Iris pigment epithelial cell (primary cell): ENCODE data around the gene PPTC7.
"Not testable (repeated sequence)": the region's sequence is repeated elsewhere in the genome, so short reads cannot be mapped to it uniquely, and the experiment has no call there.

Experiments used
- DNase-seq: peaks from one replicate; pipeline ENCODE4 v3.0.0-alpha.2; 2011; ENCODE audit warnings: low read depth

PPTC7 gene

GRCh38 chr12:110583137-110584059 is at the start of gene PPTC7:
Gene PPTC7 (minus strand): TSS chr12:110583318. CDS start chr12:110583031, 287 bp downstream.
- DNase-seq: peak; percentile 95

- DNase-seq: no peak
Measured at GRCh38 chr12:110627500-110628195, 44.5 kb upstream of the PPTC7 start.

- no peak for DNase-seq
Measured at GRCh38 chr12:110622582-110622981, 39.5 kb upstream of the PPTC7 start.

- DNase-seq: peak; percentile 10
Measured at GRCh38 chr12:110619534-110619953, 36.4 kb upstream of the PPTC7 start.

- no peak for DNase-seq
Measured at GRCh38 chr12:110616471-110617115, 33.5 kb upstream of the PPTC7 start.

- no peak for DNase-seq
Measured at GRCh38 chr12:110615171-110615570, 32.1 kb upstream of the PPTC7 start.

- peak; percentile 96 for DNase-seq
Measured at GRCh38 chr12:110613771-110614684, 30.9 kb upstream of the PPTC7 start, which contains the start of gene TCTN1. Gene TCTN1 (plus strand): TSS chr12:110614129. CDS start chr12:110614183, 54 bp downstream.

GRCh38 chr12:110613071-110613770 is 30.1 kb upstream of the PPTC7 start:
- DNase-seq: no peak

- no peak for DNase-seq
Measured at GRCh38 chr12:110606253-110606611, 23.1 kb upstream of the PPTC7 start.

GRCh38 chr12:110602085-110602814 is 19.1 kb upstream of the PPTC7 start:
- peak; percentile 47 for DNase-seq

- DNase-seq: peak; percentile 68
Measured at GRCh38 chr12:110600254-110600653, 17.1 kb upstream of the PPTC7 start.

- no peak for DNase-seq
Measured at GRCh38 chr12:110599334-110599733, 16.2 kb upstream of the PPTC7 start.

GRCh38 chr12:110597885-110598284 is 14.8 kb upstream of the PPTC7 start:
- no peak for DNase-seq

GRCh38 chr12:110592919-110593318 is 9.8 kb upstream of the PPTC7 start:
- DNase-seq: not testable (repeated sequence)

GRCh38 chr12:110592078-110592477 is 9.0 kb upstream of the PPTC7 start:
- no peak for DNase-seq

- no peak for DNase-seq
Measured at GRCh38 chr12:110591451-110592051, 8.4 kb upstream of the PPTC7 start.

GRCh38 chr12:110590806-110591326 is 7.7 kb upstream of the PPTC7 start:
- peak; percentile 78 for DNase-seq

- DNase-seq: no peak
Measured at GRCh38 chr12:110590059-110590458, 6.9 kb upstream of the PPTC7 start.

GRCh38 chr12:110587102-110587501 is 4.0 kb upstream of the PPTC7 start:
- not testable (repeated sequence) for DNase-seq
